IPS-NIHi11 (cell line): ENCODE measurements around the gene ABCC3.

Source experiments
- DNase-seq: peaks from one replicate; pipeline ENCODE4 v3.0.0; 2012; ENCODE audit warnings: mixed read lengths, low spot score

The ABCC3 gene

DNA sequence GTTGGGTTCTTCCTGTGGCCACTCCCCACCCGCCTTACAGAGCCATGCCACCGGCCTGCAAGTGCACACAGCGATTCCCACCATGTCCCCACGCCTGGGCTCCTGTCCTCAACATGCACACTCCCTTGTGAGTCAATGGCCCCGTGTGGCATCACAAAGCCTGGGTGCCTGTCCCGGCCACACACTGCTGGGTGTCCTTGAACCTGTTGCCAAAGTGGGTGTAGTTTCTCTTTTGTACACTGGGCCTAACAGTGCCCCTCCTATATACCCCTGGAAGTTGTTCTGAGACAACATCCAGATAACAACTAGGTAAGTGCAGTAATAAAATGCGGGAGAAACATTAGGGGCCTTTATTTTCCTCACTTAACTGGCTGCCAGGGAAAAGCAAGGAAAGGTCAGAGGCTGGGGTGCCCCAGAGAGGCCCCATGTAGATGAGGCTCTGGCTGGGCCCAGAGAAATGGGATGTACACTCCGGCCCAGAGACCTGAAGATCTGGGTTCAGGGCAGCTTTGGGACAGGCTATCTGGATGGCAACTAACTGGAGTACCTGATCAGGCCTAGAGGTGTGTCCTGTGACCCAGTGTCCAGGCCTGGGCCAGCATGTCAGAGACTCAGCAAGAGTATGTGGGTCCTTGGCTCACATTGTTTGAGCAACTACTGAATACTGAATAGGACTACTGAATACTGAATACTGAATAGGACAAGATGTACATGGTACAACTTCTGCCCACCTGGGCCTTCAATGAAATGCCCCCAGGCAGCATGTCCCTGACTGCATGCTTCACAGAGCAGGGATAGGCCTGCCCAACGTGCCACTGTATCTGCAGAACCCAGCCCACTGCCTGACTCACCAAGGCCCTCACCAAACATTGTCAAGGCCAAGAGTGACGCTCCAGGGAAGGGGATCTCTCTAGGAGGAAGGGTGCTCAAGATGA, 8.3 kb downstream of the ABCC3 start:
- no peak for DNase-seq

DNA sequence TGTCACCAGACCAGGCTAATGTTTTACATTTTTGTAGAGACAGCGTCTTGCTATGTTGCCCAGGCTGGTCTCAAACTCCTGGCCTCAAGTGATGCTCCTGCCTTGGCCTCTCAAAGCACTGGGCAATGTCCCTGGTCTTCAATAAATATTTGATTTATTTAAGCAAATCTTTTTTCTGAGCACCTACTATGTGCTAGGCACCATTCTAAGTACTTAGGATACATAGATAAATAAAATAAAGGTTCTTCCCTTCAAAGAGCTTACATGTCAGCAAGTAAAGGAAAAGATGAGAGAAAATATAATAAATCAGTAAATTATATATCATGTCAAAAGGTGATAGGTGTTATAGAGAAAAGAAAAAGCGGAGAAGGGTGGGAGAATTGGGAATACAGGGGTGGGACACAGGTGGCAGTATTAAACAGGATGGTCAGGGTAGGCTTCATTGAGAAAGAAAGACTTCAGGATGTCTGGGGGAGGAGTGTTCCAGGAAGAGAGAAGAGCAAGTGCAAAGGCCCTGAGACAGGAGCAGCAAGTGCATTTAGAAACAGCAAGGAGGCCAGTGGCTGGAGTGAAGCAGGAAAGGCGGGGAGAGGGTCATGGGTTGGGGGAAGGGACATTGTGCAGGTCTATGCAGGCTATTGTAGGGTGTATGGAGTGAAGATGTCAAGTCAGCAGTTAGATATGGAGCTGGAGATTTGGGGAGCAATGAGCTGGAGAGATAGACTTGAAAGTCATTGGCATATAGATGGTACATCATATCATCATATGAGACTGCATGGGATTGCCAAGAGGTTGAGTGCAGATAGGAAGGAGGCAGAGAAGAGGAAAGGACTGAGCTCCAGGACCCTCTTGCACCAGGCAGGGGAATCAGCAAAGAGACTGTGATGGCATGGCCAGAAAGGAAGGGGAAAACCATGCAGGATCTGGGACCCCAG, 11.3 kb downstream of the ABCC3 start:
- DNase-seq, result no peak

DNA sequence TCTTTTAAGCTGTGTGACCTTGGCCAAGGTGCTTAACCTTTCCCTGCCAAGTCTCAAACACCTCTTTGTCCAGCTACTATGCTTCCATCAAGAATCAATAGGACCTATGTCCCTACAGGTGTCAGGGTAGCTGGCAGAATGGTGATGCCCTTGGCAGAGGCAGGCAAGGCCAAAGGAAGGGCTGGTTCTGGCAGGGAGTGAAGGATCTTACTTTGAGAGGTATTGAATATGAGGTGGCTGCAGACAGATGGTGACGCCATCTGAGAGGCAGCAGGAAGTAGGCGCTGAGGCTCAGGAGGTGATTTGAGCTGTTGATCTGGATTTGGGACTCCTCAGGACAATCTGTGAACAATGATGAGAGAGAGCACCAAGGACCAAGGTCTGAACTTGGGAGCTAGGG, 12.5 kb downstream of the ABCC3 start:
- no peak for DNase-seq

DNA sequence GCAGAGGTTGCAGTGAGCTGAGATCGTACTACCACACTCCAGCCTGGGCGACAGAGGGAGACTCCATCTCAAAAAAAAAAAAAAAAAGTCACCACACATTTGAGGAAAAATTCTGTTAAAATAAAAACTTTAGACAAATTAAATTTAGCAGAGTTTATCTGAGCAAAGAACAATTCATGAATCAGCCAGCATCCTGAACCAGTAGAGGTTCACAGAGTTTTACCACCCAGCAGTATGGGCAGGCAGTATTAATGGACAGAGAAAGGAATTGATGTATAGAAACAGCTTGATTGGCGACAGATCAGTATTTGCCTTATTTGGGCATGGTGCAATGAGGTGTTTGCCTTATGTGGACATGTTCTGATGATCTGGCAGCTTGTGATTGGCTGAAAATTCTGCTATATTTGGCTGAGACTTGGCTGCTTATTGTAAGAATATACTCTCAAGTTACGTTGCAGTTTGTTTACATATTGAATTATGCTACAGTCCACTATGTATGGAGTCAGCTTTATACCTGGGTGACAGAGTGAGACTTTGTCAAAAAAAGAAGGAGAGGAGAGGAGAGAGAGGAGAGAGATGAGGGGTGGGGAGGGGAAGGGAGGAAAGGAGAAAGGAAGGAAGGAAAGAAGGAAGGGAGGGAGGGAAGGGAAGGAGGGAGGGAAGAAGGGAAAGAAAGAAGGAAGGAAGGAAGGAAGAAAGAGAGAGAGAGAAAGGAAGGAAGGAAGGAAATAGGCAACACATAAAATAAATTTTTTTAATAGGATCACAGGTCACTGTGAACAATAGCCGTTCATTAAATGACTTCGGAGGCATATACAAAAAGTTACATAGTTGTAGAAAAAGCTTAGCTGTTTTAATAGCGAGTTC, 14.6 kb downstream of the ABCC3 start:
- DNase-seq, result no peak

DNA sequence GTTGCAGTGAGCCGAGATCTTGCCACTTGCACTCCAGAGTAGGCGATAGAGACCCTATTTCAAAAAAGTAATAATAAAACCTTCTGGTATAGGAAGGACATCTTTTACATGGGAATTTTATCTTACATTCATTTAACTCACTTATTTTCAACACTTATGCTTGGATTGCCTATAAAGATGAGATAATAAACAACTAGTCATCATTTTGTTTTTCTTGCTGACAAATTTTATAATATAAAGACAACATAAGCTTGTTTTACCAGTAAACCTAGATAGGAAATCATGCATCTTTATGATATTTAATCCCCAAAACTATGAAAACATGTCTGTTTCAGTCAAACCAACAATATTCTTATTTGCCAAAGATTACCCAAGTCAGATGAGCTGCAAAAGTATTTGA, 17.0 kb downstream of the ABCC3 start:
- no peak for DNase-seq

DNA sequence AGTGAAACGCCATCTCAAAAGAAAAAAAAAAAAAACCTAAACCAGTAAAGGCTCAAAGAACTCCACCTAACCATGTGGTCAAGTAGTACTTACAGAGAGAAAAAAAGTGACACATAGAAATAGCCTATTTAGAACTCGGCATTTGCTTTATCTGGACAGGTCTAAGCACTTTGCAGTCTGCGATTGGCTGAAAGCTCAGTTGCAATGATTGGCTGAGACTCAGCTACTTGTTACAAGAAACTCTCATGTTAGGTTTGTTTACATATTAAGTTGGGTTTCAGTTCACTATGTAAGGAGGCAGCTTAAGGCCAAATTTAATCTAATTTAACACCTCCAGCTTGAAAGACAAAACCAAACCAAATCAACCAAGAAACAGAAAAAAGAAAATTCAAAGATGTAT, 19.1 kb downstream of the ABCC3 start:
- no peak for DNase-seq

DNA sequence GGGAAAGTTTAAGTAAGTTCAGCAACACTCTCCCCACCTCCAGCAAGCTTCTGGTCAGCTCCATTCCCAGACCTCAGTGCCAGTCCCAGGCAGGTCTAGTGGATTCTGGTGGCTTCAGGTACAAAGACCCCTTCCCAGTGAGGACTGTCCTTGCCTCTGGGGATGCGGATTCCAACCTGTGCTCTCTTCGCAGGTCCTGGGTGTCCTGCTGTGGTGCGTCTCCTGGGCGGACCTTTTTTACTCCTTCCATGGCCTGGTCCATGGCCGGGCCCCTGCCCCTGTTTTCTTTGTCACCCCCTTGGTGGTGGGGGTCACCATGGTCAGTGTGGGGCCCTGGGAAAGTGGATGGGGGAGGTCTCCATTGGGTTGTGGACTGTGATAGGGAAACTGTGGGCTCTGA, 21.8 kb downstream of the ABCC3 start:
- DNase-seq, result no peak

DNA sequence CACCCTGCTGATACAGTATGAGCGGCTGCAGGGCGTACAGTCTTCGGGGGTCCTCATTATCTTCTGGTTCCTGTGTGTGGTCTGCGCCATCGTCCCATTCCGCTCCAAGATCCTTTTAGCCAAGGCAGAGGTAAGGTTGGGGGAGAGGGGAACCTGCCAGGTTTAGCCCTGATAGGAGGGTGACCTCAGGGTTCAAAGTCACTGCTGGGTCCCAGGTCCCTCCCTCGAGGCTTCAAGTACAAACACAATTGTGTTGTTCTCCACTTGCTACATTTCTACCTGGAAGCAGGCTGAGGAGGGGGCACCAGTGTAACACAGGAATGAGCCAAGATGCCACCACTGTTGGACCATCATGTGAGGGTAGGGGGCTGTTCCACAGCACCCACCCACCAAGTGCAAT, 22.4 kb downstream of the ABCC3 start:
- DNase-seq, result no peak

DNA sequence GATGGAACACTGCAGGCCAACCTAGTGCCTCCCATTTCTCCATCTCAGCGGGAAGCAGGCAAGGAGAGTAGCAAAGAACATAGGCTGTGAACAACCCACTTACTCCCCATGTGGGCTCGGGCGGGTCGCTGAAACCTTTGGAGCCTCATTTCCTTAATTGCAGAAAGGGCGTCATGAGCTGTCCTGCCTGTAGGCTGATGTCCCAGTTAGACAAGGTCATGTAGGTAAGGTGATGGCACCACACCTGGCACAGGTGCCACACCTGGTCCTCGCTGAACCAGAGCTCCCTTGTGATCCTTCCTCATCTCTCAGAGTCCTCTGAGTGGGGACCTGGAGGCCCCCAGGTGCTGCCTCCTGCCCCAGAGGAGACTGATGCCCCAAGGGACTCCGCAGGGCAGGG, 22.9 kb downstream of the ABCC3 start:
- no peak for DNase-seq

DNA sequence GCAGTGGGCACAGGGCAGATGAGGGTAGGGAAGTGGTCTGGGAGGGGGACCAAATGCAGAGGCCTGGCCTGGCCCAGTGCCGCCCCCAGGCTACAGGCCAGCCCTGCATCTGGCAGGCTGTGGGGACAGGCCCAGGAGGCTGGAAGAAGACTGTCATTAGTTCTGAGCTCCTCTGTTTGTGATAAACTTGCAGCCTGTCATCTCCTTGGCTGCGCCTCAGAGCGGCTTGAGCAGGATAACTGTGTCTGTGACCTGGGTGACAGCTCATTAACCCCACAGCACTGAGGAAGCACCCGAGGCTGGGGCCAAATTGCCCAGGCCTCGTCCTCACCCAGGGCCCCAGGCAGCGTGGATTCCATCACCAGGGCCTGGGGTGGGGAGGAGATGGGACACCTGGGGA, 23.9 kb downstream of the ABCC3 start:
- DNase-seq, result no peak

DNA sequence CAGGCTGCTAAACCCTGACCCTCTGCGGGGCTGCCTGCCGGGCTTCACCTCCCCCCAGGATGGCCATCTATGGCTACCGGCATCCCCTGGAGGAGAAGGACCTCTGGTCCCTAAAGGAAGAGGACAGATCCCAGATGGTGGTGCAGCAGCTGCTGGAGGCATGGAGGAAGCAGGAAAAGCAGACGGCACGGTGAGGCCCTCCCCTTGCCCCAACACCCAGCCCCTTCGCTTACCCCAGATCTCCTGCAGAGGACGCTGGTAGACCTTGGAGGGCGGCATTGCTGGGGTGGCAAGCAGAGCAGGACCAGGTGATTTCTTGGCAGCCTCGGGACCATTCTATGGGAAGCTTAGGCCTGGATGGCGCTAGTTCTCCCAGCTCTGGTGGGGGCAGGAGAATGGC, 24.5 kb downstream of the ABCC3 start:
- DNase-seq, result no peak

DNA sequence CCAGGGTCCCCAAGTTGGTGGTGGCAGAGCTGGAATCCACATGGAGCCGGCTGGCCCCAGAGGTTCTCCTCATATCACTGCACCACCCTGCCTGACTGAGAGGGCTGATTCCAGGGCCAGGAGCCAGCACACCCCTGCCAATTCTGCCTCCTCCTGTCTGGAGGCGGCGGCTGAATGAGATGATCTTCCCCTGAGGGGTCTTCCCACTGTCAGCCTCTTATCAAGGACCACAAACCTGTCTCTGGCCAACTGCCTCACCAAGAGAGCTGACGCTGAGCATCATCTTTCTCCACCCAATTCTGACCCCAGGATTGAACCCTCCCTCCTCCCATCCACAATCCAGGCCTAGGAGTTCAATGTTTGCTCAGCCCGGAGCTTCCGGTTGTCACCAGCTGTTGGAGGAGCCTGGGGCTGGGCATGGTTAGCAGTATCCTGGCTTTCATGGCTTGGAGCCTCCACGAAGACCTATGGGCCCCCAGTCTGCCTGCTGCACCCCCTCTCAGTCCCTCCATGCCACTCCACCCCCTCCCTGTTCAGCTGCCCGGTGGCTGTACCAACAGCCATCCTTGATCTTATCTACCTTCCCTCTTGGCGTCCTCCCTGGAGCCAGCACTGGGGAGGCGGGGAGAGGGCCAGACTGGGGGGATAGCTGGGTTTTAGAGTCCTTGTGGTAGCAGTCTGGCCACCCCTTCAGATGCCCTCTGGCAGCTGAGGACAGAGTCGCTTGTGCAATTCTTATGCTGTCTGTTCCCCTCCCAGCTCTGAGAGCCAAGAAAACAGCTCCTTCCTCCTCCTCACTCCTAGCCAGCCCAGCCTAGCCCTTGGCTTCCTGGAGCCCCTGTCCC, 25.6 kb downstream of the ABCC3 start:
- DNase-seq, result no peak

DNA sequence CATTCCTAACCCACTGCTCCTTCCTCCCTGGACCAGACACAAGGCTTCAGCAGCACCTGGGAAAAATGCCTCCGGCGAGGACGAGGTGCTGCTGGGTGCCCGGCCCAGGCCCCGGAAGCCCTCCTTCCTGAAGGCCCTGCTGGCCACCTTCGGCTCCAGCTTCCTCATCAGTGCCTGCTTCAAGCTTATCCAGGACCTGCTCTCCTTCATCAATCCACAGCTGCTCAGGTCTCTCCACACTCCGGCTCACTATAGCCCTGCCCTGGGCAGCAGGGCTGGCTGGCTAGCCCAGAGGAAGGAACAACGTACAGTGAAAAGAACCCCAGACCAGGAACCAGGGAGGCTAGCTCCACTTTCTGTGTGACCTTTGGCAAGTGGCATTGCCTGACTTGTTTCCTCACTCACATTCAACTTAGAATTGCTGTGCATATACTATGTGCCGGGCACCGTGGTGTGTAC, 26.2 kb downstream of the ABCC3 start:
- DNase-seq, result no peak

DNA sequence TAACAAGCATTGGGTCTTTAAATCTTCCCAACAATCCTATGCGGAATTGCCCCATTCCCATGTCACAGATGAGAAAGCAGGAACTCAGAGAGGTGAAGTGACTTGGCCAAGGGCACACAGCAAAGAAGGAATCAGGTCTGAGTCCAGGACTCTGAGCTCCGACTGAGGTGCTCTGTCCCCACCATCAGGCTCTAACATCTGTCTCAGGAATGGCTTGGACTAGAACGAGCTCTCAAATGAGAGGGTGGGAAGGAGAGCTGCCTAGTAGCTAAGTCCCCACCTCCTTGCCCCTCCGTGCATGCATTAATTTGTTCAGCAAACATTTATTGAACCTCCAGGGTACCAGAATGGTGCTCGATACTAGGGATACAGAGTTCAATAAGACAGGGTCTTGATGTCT, 26.7 kb downstream of the ABCC3 start:
- no peak for DNase-seq

DNA sequence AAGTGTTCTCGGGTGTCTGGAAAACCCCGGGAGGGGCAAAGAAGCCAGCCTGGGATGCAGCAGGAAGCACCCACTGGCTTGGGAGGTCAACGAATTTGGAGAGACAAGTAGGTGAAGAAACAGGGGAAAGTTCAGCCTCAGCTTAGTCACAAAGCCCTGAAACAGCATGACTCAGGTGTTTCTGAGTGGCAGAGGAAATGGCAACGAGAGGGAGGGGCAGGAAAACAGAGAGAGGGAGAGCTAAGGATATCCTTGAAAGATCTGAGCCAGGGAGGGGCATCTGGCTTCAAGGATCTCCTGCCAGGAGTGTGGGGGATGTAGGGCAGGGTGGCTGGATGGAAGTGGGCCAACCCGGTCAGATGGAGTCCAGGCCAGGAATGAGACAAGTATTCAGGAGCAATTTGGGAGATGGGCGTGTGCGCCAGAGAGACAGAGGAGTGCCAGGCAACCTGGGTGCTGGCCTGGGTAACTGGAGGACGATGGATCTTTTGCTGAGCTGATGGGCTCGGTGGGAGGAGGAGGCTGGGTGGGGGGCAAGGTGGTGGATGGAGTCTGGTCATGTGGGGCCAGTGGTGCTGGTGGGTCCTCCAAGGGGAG, 27.2 kb downstream of the ABCC3 start:
- DNase-seq, result peak; percentile 67

DNA sequence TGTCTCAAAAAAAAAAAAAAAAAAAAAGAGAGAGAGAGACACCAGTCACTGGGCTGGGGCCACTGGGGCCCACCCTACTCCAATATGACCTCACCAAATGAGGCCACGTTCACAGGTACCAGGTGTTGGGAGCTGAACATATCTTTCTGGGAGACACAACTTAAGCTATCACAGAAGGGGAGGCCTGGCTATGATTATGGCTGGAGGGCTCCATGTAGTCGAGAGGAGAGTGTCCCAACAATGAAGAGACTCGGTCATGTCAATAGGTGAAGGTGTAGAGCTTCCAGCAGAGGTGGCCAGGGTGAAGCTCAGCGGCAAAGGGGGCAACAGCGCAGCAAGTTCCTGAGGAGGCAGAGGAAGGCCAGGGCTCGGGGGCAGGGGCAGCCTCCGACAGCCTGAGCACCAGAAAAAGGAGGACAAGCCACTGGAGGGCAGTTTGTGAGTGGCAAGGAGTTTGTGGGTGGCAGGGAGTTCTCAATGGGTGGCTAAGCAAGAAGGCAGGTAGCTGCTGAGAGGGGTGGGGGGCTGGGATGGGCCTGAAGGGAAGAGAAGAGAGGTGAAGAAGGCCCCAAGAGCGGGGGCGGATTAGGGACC, 28.0 kb downstream of the ABCC3 start:
- no peak for DNase-seq

DNA sequence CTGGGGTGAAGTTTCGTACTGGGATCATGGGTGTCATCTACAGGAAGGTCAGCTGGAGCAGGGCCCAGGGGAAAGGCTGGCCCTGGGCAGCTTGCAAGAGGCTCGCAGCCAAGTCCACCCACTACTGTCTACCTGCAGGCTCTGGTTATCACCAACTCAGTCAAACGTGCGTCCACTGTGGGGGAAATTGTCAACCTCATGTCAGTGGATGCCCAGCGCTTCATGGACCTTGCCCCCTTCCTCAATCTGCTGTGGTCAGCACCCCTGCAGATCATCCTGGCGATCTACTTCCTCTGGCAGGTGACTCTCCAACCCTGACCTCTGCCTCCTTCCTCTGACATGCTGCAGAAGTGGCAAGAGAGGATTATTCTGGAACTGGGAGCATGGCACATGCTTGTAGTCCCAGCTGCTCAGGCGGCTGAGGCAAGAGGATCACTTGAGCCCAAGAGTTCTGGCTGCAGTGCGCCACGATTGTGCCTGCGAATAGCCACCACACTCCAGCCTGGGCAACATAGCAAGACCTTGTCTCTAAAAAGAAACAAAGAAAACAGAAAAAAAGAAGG, 29.2 kb downstream of the ABCC3 start:
- no peak for DNase-seq

DNA sequence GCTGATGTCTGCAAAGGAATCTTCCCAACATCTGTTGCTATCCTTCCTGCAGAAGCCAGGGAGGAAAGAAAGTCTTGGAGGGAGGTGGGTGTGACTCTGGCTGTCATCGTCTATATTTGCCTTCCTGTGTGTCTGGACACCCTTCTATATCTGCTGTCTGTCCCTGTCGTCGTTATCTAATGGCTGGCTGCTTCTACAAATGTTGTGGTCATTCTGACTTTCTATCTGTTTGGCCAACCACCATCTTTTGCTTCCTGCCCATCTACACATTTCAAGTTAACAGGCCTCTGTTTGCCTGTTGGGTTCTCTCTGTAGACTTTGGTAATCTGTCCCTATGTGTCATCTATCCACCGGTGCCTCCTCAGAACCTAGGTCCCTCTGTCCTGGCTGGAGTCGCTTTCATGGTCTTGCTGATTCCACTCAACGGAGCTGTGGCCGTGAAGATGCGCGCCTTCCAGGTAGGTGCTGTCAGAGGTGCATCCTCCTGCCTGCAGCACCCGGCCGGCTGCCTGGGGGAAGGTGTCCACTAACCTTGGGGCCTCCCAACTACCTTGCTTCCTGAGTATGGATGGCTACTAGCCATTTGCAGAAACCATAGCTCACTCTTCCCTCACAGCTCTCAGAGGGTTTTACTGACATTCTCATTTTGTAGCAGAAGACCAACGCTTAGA, 30.2 kb downstream of the ABCC3 start:
- DNase-seq, result no peak

DNA sequence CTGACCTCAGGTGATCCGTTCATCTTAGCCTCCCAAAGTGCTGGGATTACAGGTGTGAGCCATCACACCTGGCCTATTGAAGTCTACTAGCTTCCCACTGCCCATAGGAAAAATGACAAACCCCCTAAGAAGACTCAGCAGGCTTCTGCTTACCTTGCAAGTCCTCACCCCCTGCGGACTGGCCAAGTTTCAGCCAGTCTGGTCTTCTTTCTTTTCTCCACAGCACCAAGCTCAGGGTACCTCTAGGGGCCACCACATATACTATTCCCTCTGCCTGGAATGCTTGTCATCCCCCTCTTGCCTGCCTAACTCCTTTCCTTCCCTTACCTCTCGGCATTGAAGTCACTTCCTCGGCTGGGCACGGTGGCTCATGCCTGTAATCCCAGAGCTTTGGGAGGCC, 31.2 kb downstream of the ABCC3 start:
- no peak for DNase-seq
